ENCODE results near the gene LMF1. TPM values are rescaled to one million over a fixed set of nuclear protein-coding genes. Genes with fewer than 3 reads are reported as not detected.

LMF1 gene
- total and polyA plus RNA-seq, 2 of the 13 experiments (the other 11 are each of a cell fraction or from before 2014, with no cell fraction given), result 6.8 to 8.5 TPM

DNA sequence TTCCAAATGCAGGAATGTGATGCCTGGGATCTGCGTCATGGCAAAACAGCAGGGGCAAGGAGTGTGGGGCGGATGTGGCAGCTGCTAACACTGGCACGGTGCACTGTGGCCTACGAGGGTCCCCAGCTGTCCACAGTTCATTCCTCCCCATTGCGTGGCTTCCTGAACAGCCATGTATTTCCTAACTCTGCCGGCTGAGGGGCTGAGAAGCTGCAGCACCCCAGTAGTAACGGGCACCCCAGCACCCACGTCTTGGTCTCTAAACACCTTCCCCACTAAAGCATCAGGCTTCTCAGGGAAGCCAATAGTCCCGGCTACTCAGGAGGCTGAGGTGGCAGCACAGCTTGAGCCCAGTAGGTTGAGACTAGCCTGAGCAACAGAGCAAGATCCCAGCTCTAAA, 47.6 kb downstream of the LMF1 start:
- ChIA-PET POLR2A (no interaction called here), CTCF (ENCODE audit: low intra/inter-chr PET ratio, low total read pairs) (no interaction called here)
- Histone ChIP-seq H3K9ac (ENCODE audit: insufficient read depth, low read depth, low read length) (no peak overlapping the region), H3K36me3 (replicated peaks in 1 of 2; ENCODE audit: control insufficient read depth in 1 of 2, insufficient read depth in 2 of 2, low read length in 2 of 2) (no peaks in the 10 kb centered on the region), H4K20me1 (ENCODE audit: insufficient read depth, low read length) (no peaks in the 10 kb centered on the region), H3K27ac (ENCODE audit: extremely low read length, insufficient read depth, low read length) (no peak overlapping the region), H3K4me1 (ENCODE audit: insufficient read depth, low read length) (0 out of 2 replicates have a peak, but pooled peaks cover 6% of the 10 kb centered on the region), H3K4me3 (replicated peaks in 1 of 3; ENCODE audit: insufficient read depth in 1 of 3, low read depth in 2 of 3, low read length in 3 of 3) (no peak overlapping the region), H2AFZ (ENCODE audit: low read length) (no peak overlapping the region), H3K27me3 (ENCODE audit: control insufficient read depth in 1 of 2, insufficient read depth in 2 of 2, low read length in 2 of 2) (no peaks in the 10 kb centered on the region), H3K9me3 (ENCODE audit: low read length) (no peaks in the 10 kb centered on the region), H3K79me2 (ENCODE audit: insufficient read depth, low read length) (no peaks in the 10 kb centered on the region), H3K4me2 (ENCODE audit: low read depth, low read length) (no peak overlapping the region)
- TF ChIP-seq ZNF572 (CRISPR knock-in tag; IDR thresholded peaks at IDR 0.05), result no peak
- TF ChIP-seq ZNF605 (CRISPR knock-in tag; IDR thresholded peaks at IDR 0.05), result peak; percentile 84; the same call in 1 of the 2 replicates
- TF ChIP-seq, protein P1, sequence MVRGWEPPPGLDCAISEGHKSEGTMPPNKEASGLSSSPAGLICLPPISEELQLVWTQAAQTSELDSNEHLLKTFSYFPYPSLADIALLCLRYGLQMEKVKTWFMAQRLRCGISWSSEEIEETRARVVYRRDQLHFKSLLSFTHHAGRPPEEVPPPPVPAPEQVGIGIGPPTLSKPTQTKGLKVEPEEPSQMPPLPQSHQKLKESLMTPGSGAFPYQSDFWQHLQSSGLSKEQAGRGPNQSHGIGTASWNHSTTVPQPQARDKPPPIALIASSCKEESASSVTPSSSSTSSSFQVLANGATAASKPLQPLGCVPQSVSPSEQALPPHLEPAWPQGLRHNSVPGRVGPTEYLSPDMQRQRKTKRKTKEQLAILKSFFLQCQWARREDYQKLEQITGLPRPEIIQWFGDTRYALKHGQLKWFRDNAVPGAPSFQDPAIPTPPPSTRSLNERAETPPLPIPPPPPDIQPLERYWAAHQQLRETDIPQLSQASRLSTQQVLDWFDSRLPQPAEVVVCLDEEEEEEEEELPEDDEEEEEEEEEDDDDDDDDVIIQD (CRISPR knock-in tag; IDR thresholded peaks at IDR 0.05; ENCODE audit: low read depth), result no peak
- TF ChIP-seq ZNF382 (CRISPR knock-in tag; IDR thresholded peaks at IDR 0.05; ENCODE audit: borderline replicate concordance), result no peak
- no peak for TF ChIP-seq IRF2 (CRISPR knock-in tag; IDR thresholded peaks at IDR 0.05)
- in situ Hi-C loops (cut with HindIII; ENCODE audit: extremely low pct_ligation_motif_present, low pct_unique_long_range_greater_than_20kb) (no loop called here), intact Hi-C loops (cut with micrococcal nuclease; ENCODE audit: unreplicated experiment) (no loop called here)
- ATAC-seq (no peak), DNase-seq (ENCODE audit: low spot score) (no peak), FAIRE-seq (no peak)
- BruUV-seq (replicated peaks), result no TSS peak
- 100% methylated on average over 5 of the region's 9 CpGs for WGBS (ENCODE audit: low lambda C conversion rate)

DNA sequence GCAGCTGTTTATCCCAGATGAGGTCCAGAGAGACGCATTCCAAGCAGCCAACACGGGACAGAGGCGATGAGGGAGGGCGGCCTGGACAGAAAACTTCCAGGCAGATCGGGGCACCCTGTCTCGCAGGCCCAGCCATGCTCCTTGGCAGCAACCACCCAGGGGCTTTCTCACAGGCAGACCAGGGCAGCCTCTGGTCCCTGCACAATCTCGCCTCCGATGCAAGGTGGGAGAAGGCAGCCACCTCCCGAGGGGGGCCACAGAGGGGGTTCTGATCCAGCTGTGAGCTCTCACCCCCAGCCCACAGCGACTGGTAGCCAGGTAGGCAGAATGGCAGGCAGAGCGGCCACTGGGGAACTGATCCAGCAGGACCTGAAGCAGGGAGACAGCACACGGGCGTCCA, 48.7 kb downstream of the LMF1 start:
- WGBS (ENCODE audit: low lambda C conversion rate), result 89% methylated on average over 8 of the region's 13 CpGs
- no TSS peak for BruUV-seq (replicated peaks)
- ATAC-seq, result no peak

More for the DNA sequence above, 48.7 kb downstream of the LMF1 start:
- TF ChIP-seq, protein P2, sequence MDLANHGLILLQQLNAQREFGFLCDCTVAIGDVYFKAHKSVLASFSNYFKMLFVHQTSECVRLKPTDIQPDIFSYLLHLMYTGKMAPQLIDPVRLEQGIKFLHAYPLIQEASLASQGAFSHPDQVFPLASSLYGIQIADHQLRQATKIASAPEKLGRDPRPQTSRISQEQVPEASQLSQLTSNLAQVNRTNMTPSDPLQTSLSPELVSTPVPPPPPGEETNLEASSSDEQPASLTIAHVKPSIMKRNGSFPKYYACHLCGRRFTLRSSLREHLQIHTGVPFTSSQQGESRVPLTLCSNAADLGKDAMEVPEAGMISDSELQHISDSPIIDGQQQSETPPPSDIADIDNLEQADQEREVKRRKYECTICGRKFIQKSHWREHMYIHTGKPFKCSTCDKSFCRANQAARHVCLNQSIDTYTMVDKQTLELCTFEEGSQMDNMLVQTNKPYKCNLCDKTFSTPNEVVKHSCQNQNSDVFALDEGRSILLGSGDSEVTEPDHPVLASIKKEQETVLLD (CRISPR knock-in tag; IDR thresholded peaks at IDR 0.05; ENCODE audit: low read depth), result no peak
- no peak for TF ChIP-seq ZNF33A (CRISPR knock-in tag; IDR thresholded peaks at IDR 0.05; ENCODE audit: borderline replicate concordance)
- TF ChIP-seq ZSCAN29 (CRISPR knock-in tag; conservative IDR thresholded peaks at IDR 0.05), result no peak
- no peak for TF ChIP-seq ZFYVE20 (CRISPR knock-in tag; IDR thresholded peaks at IDR 0.05; ENCODE audit: borderline replicate concordance, low read depth)
- TF ChIP-seq, protein P3, sequence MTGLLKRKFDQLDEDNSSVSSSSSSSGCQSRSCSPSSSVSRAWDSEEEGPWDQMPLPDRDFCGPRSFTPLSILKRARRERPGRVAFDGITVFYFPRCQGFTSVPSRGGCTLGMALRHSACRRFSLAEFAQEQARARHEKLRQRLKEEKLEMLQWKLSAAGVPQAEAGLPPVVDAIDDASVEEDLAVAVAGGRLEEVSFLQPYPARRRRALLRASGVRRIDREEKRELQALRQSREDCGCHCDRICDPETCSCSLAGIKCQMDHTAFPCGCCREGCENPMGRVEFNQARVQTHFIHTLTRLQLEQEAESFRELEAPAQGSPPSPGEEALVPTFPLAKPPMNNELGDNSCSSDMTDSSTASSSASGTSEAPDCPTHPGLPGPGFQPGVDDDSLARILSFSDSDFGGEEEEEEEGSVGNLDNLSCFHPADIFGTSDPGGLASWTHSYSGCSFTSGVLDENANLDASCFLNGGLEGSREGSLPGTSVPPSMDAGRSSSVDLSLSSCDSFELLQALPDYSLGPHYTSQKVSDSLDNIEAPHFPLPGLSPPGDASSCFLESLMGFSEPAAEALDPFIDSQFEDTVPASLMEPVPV (CRISPR knock-in tag; IDR thresholded peaks at IDR 0.05), result no peak
- TF ChIP-seq ZNF569 (CRISPR knock-in tag; IDR thresholded peaks at IDR 0.05; ENCODE audit: borderline replicate concordance), result no peak
- TF ChIP-seq POLR2A (IDR thresholded peaks at IDR 0.05; ENCODE audit: insufficient read depth in 1 of 2, low read depth in 2 of 2, low read length in 2 of 2), result no peak
- no peak for TF ChIP-seq ZNF343 (CRISPR knock-in tag; IDR thresholded peaks at IDR 0.05)
- intact Hi-C loops (cut with micrococcal nuclease; ENCODE audit: unreplicated experiment), result no loop called here
- DNase-seq (ENCODE audit: low spot score), result no peak
- Histone ChIP-seq H3K4me3 (replicated peaks in 1 of 3; ENCODE audit: insufficient read depth in 1 of 3, low read depth in 2 of 3, low read length in 3 of 3) (no peak overlapping the region), H3K9ac (ENCODE audit: insufficient read depth, low read depth, low read length) (no peak overlapping the region), H3K27ac (ENCODE audit: extremely low read length, insufficient read depth, low read length) (no peak overlapping the region), H3K4me2 (ENCODE audit: low read depth, low read length) (no peak overlapping the region), H3K9me3 (ENCODE audit: low read length) (no peaks in the 10 kb centered on the region), H3K79me2 (ENCODE audit: insufficient read depth, low read length) (no peaks in the 10 kb centered on the region), H4K20me1 (ENCODE audit: insufficient read depth, low read length) (no peaks in the 10 kb centered on the region), H3K4me1 (ENCODE audit: insufficient read depth, low read length) (0 out of 2 replicates have a peak, but pooled peaks cover 6% of the 10 kb centered on the region), H3K27me3 (ENCODE audit: control insufficient read depth in 1 of 2, insufficient read depth in 2 of 2, low read length in 2 of 2) (no peaks in the 10 kb centered on the region), H3K36me3 (replicated peaks in 1 of 2; ENCODE audit: control insufficient read depth in 1 of 2, insufficient read depth in 2 of 2, low read length in 2 of 2) (no peaks in the 10 kb centered on the region), H2AFZ (ENCODE audit: low read length) (no peak overlapping the region)
- CTCF ChIA-PET (ENCODE audit: low intra/inter-chr PET ratio, low total read pairs), result no interaction called here
- no peak for FAIRE-seq
- POLR2A ChIA-PET, result no interaction called here
- in situ Hi-C loops (cut with HindIII; ENCODE audit: extremely low pct_ligation_motif_present, low pct_unique_long_range_greater_than_20kb), result no loop called here

All from HepG2 (cell line).